Stimulated activated CD4-positive, alpha-beta T cell treated with anti-CD3 and anti-CD28 coated beads, Interleukin-4, amount 100 ng/mL, for 48 hours (primary cell): ENCODE data around the gene MANSC4.

ENCODE experiments used
- DNase-seq, 2 donors: peaks; one replicate each; pipeline ENCODE4 v3.0.0-alpha.2; 2020; ENCODE audit warnings: low read depth in 2 of 2

MANSC4 gene

DNA sequence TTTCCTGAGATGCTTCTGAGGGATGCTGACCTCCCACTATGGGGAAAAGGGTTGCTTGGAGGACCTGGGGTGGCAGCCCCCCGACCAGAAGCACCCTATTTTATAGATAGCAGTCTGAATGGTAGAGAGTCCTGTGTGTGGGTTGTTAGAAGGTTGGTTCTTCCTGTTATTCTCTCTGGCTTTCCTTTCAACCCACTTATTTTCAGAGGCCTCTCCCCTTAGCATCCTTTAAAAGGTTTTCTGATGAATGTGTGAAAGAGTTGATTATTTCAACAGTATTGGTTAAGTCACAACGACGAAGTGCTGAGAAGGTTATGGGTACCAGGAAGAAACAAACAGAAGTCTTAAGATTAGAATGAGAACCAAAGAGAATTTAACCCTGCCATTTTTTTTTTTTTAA lies 20.8 kb upstream of the MANSC4 start:
- no peak for DNase-seq

DNA sequence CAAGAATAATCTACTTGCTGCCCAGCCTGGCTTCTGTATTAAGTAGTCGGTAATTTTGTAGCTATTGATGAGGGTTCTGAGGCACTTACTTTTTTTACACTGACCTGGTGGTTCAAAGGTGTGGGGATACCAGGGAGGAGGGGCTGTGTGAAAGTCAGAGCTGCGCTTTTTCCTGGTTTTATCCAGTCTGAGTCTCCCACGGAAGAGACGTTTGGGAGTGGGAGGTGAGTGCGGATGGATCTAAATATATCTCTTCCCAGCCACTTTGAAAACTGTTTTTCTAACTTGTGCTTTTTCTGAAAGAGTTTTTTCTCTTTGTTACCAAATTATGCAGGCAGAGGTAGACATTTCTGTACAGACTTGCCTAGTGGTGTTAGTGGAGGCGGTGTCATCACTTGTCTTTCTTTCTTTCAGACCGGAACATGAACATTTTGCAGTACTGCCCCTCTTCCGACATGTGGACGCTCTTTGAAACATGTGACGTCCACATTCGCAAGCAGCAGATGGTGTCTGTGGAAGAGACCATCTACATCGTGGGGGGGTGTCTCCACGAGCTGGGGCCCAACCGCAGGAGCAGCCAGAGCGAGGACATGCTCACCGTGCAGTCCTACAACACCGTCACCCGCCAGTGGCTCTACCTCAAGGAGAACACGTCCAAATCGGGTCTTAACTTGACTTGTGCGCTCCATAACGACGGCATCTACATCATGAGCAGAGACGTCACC lies 17.4 kb upstream of the MANSC4 start:
- DNase-seq: no peak

DNA sequence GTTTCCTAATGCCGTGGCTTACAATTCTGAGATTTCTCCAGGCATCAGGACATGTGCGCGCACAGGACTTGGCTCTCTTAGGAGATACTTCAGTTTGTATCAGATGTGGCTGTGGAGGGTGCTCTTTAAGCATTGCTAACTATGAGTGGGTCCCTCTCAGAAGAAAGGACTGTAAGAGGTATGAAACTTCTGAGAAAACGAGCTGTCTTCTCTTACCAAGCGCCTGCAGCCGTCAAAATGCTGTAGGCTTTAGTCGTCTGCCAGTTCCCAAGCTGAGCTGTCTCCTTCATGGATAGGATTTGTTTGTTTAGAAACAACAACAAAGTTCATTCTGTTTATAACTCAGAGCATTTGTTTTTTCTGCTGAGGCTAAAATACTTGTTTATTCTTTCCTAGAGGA lies 16.1 kb upstream of the MANSC4 start:
- DNase-seq: no peak

GRCh38 chr12:27794818-27795584 lies 15.0 kb upstream of the MANSC4 start:
- no peak for DNase-seq

GRCh38 chr12:27790179-27790578 lies 10.1 kb upstream of the MANSC4 start:
- no peak for DNase-seq

- no peak for DNase-seq
Measured at GRCh38 chr12:27787559-27787958, 7.5 kb upstream of the MANSC4 start.

- no peak for DNase-seq
Measured at GRCh38 chr12:27785882-27786570, 6.0 kb upstream of the MANSC4 start.

- DNase-seq: no peak
Measured at GRCh38 chr12:27782481-27782880, 2.4 kb upstream of the MANSC4 start.

GRCh38 chr12:27781680-27782079 lies 1.6 kb upstream of the MANSC4 start:
- no peak for DNase-seq

DNA sequence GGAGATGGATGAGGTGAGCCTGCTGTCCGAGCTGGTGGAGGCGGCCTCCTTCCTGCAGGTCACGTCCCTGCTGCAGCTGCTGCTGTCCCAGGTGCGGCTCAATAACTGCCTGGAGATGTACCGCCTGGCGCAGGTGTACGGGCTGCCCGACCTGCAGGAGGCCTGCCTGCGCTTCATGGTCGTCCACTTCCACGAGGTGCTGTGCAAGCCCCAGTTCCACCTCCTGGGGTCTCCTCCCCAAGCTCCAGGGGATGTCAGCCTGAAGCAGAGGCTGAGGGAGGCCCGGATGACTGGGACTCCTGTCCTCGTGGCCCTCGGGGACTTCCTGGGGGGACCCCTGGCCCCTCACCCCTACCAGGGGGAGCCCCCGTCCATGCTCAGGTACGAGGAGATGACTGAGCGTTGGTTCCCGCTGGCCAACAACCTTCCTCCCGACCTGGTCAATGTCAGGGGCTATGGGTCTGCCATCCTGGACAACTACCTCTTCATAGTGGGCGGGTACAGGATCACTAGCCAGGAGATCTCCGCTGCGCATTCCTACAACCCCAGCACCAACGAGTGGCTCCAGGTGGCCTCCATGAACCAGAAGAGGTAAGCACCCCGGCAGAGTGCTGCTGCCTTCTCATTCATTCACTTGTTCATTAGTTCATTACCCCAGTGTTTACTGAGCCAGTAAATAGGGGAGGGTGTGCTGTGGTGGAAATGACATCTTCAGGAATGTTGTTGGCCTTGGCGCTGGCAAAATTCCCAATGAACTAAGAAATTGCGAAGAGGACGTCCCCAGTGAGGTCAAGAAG lies 774 bp upstream of the MANSC4 start:
- DNase-seq: no peak

DNA sequence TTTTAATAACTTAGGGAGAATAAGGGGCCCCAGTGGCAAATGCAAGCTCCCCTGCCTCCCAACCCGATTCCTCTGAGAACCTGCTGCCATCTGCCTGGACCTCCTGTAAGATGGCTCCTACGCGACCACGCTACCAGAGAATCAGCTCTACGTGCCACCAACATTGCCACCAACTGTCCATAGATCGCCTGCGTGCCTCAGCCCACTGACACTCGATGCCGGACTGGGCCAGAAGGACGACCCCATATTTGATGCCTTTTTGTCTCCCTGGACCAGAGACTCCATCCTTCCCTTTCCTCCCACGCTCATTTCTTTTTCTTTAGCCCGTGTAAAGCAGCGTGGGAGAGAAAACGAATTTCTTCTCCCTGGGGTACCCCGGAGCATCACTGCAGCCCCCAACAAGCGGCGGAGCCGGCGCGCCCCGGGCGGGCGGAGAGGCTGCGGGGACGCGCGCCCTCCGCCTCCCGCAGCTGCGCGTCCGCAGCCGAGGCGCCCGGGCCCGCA lies 568 bp downstream of the MANSC4 start:
- DNase-seq: no peak

DNA sequence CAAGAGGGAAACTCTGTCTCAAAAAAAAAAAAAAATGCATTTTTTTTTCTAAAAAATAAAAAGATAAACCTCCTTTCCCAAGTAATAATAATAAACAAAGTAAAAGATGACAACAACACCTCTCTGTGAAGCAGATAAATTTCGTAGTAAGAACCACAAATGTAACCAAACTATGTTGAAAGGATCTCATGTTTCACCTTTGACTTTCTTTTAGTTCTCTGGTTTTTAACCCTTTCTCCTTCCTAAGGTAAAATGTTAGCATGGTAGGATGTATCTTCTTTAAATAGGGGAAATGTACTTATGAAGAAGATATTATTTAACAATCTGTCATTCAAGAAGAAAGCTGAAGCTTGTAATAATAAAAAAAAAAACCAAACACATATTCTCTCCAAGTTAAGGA lies 1.8 kb downstream of the MANSC4 start:
- DNase-seq: no peak

DNA sequence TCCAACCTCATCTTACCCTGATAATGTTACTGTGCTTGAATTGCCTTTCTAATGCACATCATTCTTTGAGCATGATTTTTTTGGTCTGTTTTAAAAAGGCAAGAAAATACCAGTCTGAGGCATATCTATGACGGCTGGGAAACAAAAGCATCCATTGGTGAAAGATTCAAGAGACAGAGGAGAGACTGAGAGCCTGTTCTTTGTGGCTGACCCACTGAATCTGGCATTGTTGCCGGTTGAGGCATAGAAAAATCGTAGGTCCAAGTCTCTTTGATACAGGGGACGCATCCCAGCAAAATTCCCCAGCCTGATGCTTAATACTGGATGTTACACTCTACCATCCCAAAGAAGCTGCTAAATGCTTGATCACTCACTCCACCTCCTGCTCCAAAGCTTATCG lies 2.9 kb downstream of the MANSC4 start:
- no peak for DNase-seq

DNA sequence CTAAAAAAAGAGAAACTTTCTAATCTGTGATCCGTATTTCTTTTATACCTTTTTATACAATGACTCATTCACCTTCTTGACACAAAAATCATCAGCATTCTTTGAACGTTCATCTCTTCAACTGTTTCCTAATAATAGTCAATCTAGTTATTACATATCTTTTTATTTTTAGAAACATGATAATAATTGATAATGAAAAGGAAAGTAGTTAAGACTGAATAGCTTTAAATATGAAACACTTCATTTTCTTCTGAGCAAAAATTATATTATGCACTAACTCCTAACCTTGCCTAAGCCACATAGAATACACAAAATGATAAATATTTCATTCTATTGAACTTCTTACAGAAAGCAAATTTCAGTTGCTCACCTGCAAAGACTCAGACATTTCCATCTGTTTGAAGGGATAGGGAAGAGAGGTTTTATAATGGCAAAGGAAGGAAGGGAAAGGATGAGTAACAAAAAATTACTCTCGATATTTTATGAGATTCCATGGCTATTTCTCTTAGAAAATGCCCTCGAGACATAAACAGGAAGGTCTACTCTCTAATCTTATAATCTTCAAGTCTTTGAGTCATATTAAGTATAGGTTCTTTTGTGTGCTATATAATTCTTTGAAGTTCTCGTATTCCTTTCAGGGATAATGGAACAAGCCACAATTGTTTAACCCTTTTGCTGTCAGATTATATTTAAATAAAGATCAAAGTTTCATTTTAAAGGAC lies 7.5 kb downstream of the MANSC4 start:
- no peak for DNase-seq

GRCh38 chr12:27771481-27772327 lies 8.3 kb downstream of the MANSC4 start:
- DNase-seq: no peak

GRCh38 chr12:27769142-27769673 lies 10.8 kb downstream of the MANSC4 start:
- no peak for DNase-seq

DNA sequence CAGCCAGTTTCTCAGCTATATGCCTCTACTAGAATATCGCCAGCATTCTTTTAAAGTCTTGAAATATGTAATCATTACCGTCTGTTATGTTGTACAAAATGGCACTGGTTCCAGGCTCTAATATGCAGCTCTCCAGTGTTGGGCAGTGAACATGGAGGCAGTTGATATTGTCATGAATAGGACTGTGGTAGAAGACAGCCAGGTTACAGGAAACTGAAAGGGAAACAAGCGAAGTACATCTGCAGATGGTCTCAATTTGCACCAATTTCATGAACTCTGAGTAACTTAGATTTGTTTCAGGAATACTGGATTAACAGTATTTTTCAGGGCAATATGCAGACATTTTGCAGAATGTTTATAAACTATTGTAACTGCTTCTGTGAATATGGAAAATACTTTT lies 13.4 kb downstream of the MANSC4 start:
- no peak for DNase-seq

DNA sequence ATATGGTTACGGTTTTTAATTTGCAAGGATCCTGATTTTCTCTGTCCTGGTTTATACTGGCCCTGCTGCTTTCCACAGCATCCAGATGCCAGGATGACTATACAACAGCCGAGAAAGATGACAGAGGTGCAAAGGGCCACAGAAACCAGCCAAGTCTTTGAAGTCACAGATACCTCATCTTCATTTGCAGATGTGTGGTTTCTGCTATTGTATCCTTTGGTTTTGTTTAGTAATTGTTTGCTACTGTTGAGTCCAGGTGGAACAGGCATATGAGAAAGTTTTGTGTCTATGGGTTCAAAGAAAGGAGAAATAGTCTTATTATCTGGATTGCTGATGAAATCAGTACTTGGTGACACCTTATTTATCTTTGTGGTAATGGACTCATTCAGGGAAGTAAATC lies 17.3 kb downstream of the MANSC4 start:
- DNase-seq: no peak

DNA sequence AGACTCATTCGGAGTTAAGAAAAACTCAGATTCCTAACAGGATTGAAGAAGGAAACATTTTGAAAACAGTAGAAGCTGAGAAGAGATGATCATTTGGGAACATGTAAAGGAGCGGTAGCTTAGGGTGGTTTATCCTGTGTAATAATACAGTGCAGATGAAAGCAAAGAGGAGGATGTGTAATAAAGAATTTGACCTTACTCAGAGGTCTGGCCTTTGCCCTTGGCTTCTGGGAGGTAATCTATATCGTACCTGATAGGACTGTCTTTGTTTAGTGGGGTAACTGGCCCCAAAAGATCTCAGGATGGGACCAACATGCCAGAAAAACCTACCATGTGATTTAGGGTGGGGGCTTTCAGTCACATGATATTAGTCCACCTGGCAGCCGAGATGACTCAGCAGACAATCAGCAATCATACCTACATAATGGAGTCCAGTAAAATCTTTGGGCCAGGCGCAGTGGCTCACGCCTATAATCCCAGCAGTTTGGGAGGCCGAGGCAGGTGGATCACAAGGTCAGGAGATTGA lies 23.3 kb downstream of the MANSC4 start:
- DNase-seq: no peak

- DNase-seq: no peak
Measured at GRCh38 chr12:27754795-27755194, 25.2 kb downstream of the MANSC4 start.
